A172 (cell line): ENCODE measurements around the gene SOHLH1. TPM values are rescaled to one million over a fixed set of nuclear protein-coding genes. Genes with fewer than 3 reads are reported as not detected.

ENCODE experiments used
- DNase-seq: peaks from one replicate; pipeline ENCODE4 v3.0.0-alpha.2; 2015; ENCODE audit warnings: low spot score
- total RNA-seq: library from RNA; depleted of rRNA; stranded (reverse); fragments of >200 nt; shearing (Covaris generic); gene quantifications from 2 replicates; pipeline ENCODE4 v1.2.3, GENCODE V29; 2014; rRNA removed

SOHLH1 gene, protein sequence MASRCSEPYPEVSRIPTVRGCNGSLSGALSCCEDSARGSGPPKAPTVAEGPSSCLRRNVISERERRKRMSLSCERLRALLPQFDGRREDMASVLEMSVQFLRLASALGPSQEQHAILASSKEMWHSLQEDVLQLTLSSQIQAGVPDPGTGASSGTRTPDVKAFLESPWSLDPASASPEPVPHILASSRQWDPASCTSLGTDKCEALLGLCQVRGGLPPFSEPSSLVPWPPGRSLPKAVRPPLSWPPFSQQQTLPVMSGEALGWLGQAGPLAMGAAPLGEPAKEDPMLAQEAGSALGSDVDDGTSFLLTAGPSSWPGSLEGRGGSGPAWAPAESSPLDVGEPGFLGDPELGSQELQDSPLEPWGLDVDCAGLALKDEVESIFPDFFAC
- not detected in 2 replicates for total RNA-seq

DNA sequence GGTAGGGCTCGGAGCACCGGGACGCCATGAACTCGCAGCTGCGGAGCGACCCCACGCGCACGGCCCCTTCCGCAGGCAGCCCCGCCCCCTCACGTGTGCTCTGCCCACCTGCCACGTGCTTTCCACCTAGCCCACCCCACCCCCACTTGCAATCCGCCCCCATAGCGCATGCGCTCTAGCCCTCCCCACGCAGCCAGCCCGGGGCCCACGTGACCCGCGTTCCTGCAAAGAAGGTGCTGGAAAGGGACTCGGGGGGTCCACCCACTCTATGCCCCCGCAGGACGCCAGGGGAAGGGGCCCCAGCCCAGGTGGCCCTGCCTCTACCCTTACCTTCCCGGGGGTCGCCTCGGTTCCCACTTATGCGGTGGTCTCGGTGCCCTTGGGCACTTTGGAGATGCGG, at the start of gene SOHLH1:
TSS of gene SOHLH1 (minus strand) at position 42 of the 400 bp plus-strand sequence. CDS start at position 28, 14 bp downstream.
- no peak for DNase-seq

DNA sequence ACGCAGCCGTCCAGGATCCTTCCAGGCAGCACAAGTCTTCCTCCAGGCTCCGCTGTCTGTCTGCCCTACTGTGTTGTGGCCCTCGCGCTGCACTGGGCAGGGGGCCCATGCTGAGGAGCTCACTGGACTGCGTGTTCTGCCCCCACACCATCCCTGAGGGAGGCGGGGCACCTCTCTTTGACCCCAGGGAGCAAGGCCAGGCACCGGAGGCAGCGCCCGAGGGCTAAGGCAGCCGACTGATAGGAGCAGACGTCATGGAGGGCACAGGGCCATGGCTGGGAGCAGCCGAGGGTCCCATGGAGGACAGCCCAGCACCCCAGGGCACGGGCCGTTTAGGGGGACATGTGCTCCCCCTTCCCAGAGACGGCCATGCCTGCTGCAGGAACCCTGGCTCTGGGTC, 49.4 kb upstream of the SOHLH1 start:
- DNase-seq, result no peak

DNA sequence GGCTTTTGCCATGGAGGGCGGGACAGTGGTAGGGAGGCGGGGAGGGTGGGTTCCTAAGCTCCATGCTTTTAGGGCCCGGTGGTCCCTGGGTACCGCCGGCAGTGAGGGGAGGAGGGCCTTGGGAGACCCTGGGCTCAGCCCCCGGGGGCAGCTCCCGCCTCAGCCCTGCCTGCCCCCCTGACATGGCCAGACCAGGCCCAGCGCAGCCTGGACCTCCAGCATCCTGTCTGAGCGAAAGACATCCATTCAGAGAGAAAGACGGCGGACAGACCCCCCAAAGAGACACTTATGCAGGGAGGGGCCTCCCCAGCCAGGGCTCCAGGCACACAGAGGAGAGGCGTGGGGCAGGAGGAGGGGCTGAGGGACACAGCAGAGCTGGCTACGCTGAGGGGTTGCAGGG, 48.0 kb upstream of the SOHLH1 start:
- DNase-seq, result no peak

DNA sequence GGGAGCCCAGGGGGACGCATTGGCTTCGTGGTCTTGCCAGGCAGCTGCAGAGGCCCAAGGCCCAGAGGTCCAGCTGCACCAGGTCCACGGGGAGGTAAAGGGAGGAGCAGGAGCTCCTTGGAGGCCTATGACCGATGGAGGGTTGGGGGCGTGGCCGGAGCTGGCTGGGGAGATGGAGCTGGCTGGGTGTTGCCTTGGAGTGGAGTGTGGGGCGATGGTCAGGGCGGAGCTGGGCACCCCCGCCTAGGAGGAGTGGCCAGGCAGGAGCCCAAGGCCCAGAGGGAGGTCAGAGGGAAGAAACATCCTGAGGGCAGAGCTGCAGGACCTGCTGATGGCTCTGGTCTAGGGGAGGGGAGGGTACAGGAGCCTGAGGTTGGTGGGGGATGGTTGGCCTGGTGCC, 47.3 kb upstream of the SOHLH1 start:
- no peak for DNase-seq

DNA sequence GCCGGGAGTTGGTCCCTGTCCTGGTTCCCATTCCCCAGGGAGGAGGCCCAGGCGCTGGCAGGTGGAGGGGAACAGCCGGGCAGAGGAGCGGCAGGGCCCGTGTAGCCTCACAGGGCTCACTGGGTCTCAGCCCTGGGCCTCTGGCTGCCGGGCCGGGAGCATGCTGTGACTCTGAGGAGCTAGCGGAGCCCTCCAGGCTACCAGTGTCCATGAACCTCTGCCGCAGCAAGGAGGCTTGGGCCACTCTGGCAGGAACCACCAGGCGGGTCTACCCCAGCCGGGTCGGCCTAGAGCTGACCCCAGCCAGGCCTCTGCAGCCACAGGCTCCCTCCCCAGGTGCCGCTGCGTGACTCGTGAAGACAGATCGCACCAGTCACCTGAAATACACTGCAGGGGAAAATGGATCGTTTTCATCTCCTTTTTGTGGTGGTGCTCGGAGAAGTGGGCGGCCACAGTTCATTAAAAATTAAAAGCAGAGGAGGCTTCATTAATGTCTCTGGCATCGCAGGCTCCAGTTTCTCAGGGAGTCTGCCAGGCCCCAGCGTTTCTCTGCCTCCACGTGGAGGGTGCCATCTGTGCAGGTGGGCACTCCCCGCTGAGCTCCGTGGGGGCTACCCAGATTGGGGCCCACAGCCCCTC, 46.5 kb upstream of the SOHLH1 start:
- DNase-seq, result no peak

DNA sequence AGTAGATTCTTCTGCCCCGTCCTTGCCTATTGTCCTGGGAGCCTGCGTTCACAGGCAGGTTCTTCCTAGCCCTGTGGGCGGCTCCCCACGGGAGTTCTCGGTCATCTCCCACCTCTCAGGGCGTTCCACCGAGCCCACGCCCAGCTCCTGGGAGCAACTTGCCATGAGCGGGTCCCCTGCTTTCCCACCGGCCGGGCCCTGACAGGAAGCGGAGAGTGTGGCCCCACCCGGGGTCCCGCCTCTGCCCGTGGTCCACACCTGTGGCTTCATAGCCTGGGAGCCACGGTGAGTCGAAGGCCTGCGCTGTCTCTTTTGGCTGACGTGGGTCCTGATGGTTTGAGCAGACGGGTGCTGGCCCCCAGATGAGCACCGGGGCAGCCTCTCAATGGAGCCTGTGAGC, 45.9 kb upstream of the SOHLH1 start:
- no peak for DNase-seq

DNA sequence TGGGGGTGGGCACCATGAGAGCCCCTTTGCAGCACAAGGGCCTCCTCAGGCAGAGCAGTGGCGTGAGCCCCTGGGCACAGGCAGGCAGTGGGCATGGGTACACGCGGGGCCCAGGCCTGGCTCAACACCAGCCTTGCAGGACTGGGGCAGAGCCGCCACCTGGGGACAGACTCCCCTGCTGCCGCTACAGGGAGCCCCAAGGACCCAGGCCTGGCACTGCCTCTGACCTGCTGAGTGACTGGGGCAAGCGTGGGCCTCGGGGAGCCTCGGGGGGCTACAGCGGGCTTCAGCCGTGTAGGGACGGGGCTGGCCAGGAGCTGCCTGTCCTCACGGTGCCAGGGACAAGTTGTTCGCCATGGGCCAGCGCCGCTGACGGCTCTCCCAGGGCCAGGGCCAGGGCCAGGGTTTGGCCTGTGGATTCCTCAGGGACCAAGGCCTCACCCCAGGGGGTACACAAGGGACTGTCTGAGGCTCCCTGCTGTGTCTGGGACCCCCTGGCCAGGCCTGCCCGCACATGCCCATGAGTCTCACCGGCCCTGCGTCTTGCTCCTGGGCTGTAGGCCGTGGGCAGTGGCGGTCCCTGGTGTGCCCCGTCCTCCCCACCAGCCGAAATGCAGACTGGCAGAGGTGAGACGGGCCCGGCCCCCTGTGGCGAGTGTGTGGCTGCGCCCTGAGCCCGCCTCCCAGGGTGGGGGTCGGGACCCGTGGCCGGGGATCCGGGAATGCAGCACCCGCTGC, 45.2 kb upstream of the SOHLH1 start:
- DNase-seq, result no peak

DNA sequence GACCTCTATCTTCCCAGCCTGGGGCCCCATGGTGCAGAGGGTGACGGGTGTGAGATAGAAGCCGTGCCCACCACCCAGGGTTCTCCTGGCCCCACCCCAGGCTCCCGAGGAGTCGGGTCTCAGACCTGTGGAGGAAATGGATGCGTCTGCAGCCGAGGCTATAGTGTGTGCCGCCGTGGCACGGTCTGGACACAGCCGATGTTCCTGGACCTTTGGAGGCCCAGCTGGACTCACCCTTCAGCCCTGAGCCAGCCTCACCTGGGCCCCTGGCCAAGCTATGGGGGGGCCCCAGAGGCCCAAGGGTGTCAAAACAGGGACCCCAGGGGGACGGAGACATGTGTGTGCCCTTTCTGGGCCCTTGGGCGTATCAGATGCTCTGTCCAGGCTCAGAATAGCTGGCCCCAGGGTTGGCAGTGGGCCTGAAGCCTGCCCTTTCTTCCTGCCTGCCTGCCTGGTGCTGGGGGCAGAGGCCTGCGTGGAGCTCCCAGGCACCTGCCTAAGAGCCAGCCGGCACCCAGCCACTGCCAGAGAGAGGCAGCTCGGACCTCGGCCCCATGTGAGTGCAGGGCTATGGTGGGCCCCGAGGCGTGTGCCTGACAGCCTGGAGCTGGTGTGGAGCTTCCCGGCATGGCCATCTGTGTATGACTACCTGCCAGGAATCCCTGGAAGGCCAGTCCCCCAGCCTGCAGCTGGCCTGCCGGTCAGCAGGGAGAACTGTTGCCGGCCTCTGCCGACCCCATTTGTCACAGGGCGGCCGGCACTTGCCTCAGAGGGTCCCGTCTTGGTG, 44.5 kb upstream of the SOHLH1 start:
- no peak for DNase-seq

DNA sequence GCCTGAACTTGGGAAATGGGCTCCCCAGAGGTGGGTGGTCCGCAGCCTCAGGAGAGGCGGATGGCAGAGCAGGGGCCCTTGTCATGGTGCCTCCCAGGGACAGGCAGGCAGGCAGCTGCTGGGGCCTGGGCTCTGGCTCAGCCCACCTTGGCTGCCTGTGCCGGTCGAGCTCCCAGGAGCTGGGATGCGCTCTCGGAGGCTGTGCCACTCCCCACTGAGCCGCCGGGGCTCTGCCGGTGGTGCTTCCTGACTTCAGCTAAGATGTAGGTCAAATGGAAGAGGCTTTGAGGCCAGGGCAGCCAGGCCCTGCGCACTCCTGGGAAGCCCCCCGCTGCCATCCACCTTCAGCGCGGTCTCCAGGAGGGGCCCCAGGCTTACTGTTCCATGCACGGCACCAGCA, 43.7 kb upstream of the SOHLH1 start:
- DNase-seq, result no peak

DNA sequence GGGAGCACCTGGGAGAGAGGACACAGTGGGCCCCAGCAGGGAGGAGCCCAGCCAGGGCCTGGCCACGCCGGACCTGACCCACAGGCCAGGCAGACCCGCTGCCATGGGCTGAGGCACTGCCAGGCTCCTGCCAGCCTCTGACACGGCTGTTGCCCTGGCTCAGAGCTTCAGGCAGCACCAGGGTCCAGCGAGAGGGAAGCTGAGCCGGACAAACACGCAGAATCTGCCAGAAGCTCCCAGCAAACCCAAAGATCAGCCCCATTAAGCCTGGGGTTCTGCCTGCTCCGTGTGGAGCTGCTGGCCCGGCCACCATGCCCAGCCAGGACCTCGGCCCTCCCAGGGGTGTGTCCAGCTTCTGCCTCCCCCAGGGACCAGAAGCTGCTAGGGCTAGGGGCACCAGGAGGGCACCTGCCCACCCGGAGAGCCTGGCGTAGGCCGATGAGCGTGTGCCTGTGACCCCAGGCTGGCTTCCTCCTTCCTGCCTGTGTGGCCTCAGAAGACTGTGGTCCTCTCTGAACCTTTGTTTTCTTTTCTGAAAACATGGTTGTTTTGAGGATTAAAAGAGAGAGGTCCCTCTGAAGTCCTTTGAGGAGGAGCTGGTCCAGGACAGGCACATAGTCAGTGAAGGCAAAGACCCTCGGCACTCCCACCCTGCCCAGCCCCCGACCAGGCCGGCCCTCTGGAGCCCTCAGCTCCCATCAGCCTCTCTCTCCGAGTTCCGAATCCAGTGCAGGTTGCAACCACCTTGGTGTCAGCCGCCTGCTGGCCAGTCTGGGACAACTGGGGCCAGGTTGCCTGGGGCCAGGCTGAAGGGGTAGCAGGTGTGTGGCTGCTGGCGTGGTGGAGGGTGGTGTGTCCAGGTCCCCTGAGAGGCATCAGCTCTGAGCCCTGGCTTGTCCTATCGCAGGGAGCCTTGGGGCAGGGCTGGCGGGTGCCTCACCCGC, 42.3 kb upstream of the SOHLH1 start:
- DNase-seq, result no peak

DNA sequence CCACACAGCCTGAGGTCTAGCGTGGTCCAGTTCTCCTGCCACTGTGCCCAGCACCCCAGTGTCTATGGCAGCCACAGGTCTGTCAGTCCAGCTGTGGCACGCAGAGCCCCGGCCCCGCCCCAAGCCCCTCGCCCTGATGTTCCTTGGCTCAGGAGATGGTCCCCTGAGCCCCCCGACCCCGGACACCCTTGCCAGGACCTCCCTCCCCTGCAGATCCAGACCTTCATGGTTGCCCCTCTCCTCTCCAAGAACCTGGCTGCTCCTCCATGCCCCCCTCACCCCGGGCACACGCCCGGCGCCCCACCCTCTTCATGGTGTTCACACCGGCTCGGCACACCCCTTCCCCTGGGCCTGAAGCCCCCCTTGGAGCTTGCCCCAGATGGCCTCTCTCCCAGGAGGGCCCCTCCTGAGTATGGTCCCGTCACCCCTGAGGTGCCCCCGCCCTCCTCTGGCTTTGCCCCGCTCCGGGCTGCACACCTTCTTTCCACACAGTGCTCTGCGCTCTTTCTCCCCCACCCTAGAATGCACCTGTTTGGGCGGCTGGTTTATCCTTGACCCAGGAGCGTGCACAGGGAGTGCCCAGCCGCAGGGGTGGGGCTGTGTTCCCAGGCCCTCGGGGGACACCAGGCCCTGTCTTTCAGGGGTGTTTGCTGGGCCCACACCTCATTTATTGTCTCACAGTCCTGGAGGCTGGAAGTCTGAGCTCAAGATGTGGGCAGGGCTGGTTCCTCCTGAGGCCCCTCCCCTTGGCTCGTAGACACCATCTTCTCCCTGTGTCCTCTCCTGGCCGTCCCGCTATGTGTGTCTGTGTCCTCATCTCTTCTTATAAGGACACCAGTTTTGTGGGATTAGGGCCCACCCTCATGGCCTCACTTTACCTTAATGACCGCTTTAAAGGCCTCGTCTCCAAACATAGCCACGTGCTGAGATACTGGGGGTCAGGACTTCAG, 40.3 kb upstream of the SOHLH1 start:
- DNase-seq, result no peak

DNA sequence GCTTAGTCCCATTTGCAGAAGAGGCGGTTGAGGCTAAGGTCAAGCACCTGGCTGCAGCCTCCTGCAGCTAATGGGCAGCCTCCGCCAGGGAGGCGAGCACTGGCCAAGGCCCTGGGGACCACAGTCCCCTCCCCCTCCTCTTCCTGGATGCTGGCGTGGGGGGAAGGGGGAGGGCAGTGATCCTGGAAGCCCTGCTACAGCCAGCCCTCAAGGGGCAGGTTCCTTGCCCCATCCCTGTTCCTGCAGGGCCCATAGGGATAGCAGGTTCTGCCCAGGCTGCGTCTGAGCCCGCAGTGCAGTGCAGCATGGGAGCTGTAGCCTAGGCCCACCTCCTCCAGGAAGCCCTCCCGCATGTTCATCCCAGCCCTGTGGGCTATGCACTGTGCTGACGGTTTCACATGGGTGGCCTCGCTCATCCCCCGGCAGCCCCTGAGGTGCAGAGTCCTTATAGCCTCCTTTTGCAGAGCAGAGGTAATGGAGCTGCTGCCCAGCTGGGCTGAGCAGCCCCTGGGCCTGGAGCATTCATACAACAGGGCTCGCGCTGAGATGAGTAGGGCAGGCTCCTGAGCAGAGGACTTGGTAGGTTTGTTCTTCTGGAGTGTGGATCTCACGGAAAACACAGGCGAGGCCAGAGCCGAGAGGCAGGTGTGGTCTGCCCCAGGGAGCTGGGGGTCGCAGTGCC, 38.7 kb upstream of the SOHLH1 start:
- DNase-seq, result no peak

DNA sequence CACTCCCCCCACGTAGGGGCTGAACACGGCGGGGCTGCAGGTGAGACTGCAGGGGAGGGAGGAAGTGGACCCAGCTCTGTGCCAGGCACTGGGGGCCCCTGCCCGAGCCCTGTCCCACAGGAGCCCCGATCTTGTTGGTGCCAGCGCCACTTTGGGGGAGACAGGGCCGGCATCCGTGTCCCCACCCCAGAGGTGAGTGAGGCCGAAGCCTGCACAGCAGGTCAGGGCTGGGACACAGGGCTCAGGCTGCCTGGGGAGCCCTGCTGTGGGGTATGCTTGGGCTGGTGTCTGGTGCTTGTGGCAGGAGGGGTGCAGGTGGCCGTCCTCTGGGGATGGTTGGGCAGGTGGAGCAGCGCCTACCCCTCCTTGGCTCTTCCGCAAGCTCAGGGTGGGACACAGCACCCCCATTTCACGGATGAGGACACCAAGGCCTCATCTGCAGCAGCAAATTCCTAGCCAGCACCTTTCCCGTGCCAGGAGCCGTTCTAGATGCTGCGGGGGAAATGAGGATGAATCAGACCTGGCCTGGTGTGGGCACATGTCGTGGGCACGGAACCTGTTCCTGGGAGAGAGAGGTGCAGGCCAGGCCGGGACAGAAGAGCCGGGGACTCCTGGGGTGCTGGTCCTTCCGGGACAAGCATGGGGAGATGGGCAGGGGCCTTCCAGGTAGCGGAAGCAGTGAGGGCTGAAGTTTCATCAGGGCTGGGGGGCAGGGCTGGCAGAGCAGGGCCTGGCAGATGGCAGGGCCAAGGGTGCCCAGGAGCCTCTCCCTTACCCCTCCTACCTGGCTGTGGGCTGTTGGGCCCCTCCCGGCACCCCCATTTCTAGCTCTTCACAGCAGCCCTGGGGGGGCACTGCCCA, 37.9 kb upstream of the SOHLH1 start:
- no peak for DNase-seq

DNA sequence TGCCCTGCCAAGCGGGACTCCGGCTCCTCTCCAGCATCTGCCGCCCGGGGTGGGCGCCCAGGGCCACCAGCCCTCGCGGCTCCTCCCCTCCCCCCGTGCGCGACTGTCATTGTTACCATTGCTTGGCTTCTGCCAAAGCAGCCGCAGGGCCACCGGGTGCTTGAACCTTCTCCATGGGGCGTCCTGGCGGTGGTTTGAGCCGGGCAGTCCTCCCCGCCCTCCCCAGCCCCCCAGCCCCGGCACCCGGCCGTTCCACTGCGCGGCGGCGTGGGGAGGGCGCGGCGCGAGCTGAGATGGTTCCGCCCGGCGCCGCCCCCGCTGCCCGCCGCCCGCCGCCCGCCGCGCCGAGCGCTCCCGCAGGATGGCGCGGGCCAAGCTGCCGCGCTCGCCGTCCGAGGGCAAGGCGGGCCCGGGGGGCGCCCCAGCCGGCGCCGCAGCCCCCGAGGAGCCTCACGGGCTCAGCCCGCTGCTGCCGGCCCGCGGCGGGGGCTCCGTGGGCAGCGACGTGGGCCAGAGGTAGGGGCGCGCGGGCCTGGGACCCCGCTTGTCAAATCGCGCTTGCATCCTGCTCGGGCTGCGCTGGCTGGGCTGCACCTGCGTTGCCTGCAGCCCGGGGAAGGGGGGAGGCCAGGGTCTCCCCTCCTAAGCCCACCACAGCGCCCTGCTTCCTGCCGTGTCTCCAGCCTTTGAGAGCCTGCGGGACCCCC, 37.1 kb upstream of the SOHLH1 start:
- no peak for DNase-seq

DNA sequence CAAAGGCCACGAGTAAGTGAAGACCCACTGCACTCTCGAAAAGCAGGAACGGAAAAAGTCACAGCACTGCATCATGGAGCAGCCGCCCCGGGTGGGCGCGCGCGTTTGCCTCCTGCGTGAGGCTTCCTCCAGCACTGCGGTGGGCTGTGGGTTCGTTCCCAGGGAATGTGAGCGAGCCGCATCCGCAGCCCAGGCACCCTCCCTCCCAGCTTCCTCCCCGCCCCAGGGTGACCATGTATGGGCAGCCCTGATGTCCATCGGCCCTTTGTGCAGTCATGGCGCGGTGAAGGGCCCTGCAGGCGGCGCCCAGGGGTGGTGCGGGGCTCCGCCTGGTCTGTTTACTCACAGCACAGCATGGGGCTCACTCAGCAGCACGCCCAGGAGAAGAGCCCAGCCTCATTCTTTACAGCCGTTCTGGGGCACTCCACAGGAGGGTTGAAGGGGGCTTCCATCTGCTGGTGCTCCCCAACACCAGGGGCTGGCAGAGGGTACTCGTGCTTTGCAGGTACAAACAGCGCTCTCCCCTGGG, 35.4 kb upstream of the SOHLH1 start:
- no peak for DNase-seq

DNA sequence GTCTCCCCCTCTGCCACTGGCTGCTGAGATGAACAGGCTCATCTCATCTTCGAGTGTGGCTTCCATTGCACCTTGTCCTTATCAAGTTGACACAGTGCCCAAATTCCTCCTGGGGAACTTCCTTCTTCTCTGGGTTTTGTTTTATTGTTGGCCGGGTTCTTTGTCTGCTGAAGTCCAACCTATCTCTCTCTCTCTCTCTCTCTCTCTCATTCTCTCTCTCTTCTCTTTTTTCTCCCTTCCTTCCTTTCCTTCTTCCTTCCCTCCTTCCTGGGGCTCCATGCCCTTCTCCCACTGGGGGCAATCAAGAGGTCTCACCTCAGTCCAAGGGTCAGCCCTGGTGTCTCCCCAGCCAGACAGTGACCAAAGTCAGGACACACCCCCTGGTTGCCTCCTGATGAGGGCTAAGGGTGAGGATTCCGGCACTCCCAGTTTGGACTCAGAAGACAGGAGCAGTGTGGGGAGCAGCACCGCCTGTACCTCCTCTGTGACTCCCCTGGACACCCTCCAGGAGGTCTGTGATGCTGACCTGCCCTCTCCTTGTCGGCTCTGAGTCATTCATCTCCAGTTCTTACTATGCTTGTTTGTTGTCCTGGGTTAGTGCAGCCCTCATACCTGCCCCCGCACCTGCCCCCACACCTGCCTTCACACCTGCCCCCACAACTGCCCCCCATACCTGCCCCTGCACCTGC, 33.4 kb upstream of the SOHLH1 start:
- DNase-seq, result no peak

DNA sequence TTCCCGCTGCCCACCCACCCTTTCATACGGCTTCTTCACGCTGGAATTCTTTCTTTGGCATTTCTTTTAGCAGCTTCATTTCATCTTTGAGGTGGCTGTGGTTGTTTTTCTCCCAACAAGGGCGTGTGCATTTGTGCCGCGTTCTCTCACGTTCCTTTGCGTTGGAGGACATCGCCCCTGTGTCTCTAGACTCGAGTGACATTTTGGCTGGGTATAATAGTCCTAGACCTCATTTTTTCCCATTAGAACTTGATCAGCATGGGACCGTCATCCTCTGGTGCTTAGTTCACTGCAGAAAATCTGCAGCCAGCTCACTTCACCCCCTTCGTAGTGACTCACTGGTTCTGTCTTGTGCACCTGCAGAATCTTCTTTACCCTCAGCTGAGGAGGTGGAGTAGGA, 32.2 kb upstream of the SOHLH1 start:
- DNase-seq, result no peak
